ENCODE results near the gene FKBP8.

GRCh38 chr19:18500376-18500775, 43.0 kb downstream of the FKBP8 start:
- TF ChIP-seq CTCF (IDR thresholded peaks at IDR 0.05) (no peak), POLR2A (IDR thresholded peaks at IDR 0.05) (no peak), POLR2AphosphoS5 (IDR thresholded peaks at IDR 0.05; ENCODE audit: insufficient read depth in 1 of 2, low read depth in 1 of 2) (no peak)

Data from vagina (tissue), 2 donors.